ENCODE measurements around the gene KCND3. TPM values are rescaled to one million over a fixed set of nuclear protein-coding genes. Genes with fewer than 3 reads are reported as not detected.

Gene KCND3
- total and polyA plus RNA-seq, 2 donors (not counting 3 experiments of a cell fraction or from before 2014, with no cell fraction given) = 0.03 TPM; not detected in 1

DNA sequence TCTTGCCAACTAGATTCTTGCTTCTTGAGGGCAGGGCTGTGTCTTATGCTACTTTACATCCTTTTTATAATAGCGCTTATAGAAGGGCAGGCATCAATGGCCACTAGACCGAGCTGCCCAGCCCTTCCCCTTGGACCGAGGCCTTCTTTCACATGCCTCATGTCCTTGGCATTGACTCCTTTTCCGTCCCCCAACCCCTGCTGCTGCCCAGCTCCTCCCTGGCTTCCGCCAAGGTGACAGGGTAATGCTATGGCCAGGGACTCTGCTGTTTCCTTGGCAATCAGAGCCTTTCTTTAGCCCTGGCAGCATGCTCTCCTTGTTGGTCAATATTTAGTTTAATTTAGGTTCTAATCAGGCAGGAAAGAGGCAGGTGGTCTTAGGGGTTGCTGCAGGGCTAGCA lies 185.5 kb downstream of the KCND3 start:
- intact Hi-C loops (cut with micrococcal nuclease) = no loop called here
- dilution Hi-C loops (cut with MboI; ENCODE audit: extremely low pct_ligation_motif_present, low sequenced_read_pairs) = no loop called here

More for the DNA sequence above, 185.5 kb downstream of the KCND3 start:
- no peaks in the 10 kb centered on the region for H3K9me3 ChIP-seq (replicated peaks; ENCODE audit: control insufficient read depth, insufficient read depth, low read length)
- CTCF ChIA-PET = no interaction called here
- no TSS peak for BruUV-seq (replicated peaks)
- H3K27me3 ChIP-seq (ENCODE audit: control insufficient read depth in 2 of 2, insufficient read depth in 2 of 2, low read length in 2 of 2) = peaks cover 0 to 5% of the 10 kb centered on the region in 2 experiments
- no peak overlapping the region for H3K4me3 ChIP-seq (replicated peaks in 1 of 3; ENCODE audit: insufficient read depth in 1 of 3, low read depth in 1 of 3, low read length in 3 of 3)
- no peaks in the 10 kb centered on the region for H3K79me2 ChIP-seq (ENCODE audit: control insufficient read depth, insufficient read depth, low read length)
- H3K27ac ChIP-seq (ENCODE audit: insufficient read depth, low read depth, low read length) = no peak overlapping the region
- POLR2A ChIA-PET = no interaction called here
- DNase-seq (ENCODE audit: low read depth, low spot score) (no peak), FAIRE-seq (no peak)
- no peak for TF ChIP-seq POLR2AphosphoS5 (IDR thresholded peaks at IDR 0.05; ENCODE audit: insufficient read depth, low read depth, low read length)
- no peak for TF ChIP-seq JUN (IDR thresholded peaks at IDR 0.05; ENCODE audit: borderline replicate concordance, insufficient read depth, insufficient read length, low read depth)
- TF ChIP-seq, protein P1, sequence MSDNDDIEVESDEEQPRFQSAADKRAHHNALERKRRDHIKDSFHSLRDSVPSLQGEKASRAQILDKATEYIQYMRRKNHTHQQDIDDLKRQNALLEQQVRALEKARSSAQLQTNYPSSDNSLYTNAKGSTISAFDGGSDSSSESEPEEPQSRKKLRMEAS (IDR thresholded peaks at IDR 0.05; ENCODE audit: insufficient read depth, insufficient read length) = no peak
- TF ChIP-seq EZH2 (IDR thresholded peaks at IDR 0.05; ENCODE audit: borderline replicate concordance, low read depth, low read length, severe bottlenecking) = no peak
- TF ChIP-seq FOS (IDR thresholded peaks at IDR 0.05; ENCODE audit: borderline replicate concordance, insufficient read depth, low read length) = no peak
- no peak for TF ChIP-seq MYC (IDR thresholded peaks at IDR 0.05; ENCODE audit: low read depth, low read length)
- TF ChIP-seq, protein P2, sequence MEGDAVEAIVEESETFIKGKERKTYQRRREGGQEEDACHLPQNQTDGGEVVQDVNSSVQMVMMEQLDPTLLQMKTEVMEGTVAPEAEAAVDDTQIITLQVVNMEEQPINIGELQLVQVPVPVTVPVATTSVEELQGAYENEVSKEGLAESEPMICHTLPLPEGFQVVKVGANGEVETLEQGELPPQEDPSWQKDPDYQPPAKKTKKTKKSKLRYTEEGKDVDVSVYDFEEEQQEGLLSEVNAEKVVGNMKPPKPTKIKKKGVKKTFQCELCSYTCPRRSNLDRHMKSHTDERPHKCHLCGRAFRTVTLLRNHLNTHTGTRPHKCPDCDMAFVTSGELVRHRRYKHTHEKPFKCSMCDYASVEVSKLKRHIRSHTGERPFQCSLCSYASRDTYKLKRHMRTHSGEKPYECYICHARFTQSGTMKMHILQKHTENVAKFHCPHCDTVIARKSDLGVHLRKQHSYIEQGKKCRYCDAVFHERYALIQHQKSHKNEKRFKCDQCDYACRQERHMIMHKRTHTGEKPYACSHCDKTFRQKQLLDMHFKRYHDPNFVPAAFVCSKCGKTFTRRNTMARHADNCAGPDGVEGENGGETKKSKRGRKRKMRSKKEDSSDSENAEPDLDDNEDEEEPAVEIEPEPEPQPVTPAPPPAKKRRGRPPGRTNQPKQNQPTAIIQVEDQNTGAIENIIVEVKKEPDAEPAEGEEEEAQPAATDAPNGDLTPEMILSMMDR (IDR thresholded peaks at IDR 0.05; ENCODE audit: extremely low read depth in 1 of 2, insufficient read depth in 1 of 2, low read depth in 1 of 2, low read length in 2 of 2) = no peak
- no peak for TF ChIP-seq GATA2 (IDR thresholded peaks at IDR 0.05; ENCODE audit: insufficient read depth, insufficient read length, low read depth, low read length)
- no peak for TF ChIP-seq POLR2A (IDR thresholded peaks at IDR 0.05; ENCODE audit: low read depth, low read length)
- H3K36me3 ChIP-seq (ENCODE audit: control insufficient read depth in 2 of 2, extremely low read depth in 1 of 2, insufficient read depth in 2 of 2, low read length in 2 of 2) = no peaks in the 10 kb centered on the region
- no peak overlapping the region for H3K4me2 ChIP-seq (ENCODE audit: insufficient read depth, low read length)
- H3K9me1 ChIP-seq (replicated peaks; ENCODE audit: control insufficient read depth, extremely low read depth, insufficient read depth, low read length) = no peaks in the 10 kb centered on the region
- H3K9ac ChIP-seq (replicated peaks; ENCODE audit: extremely low read depth, insufficient read depth, low read length) = no peak overlapping the region
- no peaks in the 10 kb centered on the region for H3K4me1 ChIP-seq (ENCODE audit: control insufficient read depth, extremely low read depth, insufficient read depth, low read length)
- H4K20me1 ChIP-seq (replicated peaks; ENCODE audit: control insufficient read depth, extremely low read depth, insufficient read depth, low read length) = no peaks in the 10 kb centered on the region
- no peak overlapping the region for H2AFZ ChIP-seq (ENCODE audit: low read depth, low read length)

Data from endothelial cell of umbilical vein (primary cell).